B cell (primary cell): ENCODE data around the gene DNAJB12.

ENCODE experiments used
- EZH2 ChIP-seq: IDR thresholded peaks from 2 replicates; pipeline ENCODE4 v1.6.1; 2012; ENCODE audit warnings: borderline replicate concordance, low read depth, mild to moderate bottlenecking, moderate library complexity, low read length; ENCODE audit not compliant: insufficient read depth, poor library complexity, severe bottlenecking
- TF ChIP-seq, protein P1 (sequence below): fragments of 200-600 bp; IDR thresholded peaks from one replicate; pipeline ENCODE4 v1.8.0; 2022; ENCODE audit warnings: antibody characterized with exemption, mild to moderate bottlenecking

DNA sequence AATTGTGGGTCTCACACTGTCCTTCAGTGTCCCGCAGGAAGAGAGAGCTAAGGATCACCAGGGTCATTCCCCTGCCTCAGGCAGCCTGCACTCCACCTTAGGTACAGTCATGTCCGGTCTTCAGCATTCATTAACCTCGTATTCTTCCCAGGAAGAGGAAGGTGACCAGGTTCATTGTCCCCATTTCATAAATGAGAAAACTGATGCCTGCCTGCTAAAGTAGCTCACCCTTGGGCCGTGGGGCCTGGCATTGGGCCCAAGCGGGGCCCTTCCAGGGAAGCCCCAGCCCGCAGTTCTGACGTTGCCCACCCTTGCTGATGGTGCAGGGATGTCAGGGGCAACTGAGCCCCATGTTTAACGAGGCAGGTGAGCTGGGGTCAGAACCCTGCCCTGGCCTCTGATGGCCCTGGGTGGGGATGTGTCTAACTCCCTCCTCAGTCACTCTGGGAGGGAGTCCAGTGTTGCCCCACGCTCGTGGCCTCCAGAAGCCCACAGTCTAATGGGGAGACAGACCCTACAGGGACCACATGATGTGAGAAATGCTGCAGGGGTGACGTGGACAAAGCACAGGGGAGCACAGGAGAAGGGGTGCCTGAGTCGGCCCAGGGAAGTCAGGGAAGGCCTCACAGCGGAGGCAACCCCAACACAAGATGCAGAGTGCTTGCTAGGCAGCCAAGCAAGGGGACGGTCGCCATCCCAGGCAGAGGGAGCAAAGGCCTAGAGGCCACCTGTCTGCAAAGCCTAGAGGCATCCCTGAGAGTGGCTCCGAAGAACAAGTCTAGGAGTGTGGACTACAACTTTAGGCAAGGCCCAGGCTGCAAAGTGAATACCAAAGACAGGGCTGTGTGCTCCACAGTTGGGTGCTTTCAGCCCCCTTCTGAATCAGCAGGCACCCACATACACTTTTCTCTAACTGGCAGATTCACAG is 55.9 kb downstream of the DNAJB12 start:
- TF ChIP-seq, protein P1, sequence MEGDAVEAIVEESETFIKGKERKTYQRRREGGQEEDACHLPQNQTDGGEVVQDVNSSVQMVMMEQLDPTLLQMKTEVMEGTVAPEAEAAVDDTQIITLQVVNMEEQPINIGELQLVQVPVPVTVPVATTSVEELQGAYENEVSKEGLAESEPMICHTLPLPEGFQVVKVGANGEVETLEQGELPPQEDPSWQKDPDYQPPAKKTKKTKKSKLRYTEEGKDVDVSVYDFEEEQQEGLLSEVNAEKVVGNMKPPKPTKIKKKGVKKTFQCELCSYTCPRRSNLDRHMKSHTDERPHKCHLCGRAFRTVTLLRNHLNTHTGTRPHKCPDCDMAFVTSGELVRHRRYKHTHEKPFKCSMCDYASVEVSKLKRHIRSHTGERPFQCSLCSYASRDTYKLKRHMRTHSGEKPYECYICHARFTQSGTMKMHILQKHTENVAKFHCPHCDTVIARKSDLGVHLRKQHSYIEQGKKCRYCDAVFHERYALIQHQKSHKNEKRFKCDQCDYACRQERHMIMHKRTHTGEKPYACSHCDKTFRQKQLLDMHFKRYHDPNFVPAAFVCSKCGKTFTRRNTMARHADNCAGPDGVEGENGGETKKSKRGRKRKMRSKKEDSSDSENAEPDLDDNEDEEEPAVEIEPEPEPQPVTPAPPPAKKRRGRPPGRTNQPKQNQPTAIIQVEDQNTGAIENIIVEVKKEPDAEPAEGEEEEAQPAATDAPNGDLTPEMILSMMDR, result no peak
- TF ChIP-seq EZH2, result no peak
